H1 (cell line): ENCODE data around the gene PLA2G4F. TPM values are rescaled to one million over a fixed set of nuclear protein-coding genes. Genes with fewer than 3 reads are reported as not detected.

Experiments used
- CTCF ChIA-PET: fragments of 300-600 bp; sonication (Branson Sonifier 250); formaldehyde crosslinking; loops from one replicate; lab custom pipeline; 2021; ENCODE audit not compliant: partially characterized antibody; lab: Charles Lee
- POLR2A ChIA-PET: fragments of 300-600 bp; sonication (Branson Sonifier 250); formaldehyde crosslinking; loops from one replicate; lab custom pipeline; 2021; ENCODE audit warnings: inconsistent platforms; ENCODE audit not compliant: partially characterized antibody; lab: Charles Lee
- DNase-seq, 2 experiments: peaks; one replicate each; pipeline versions ENCODE4 v3.0.0 to v3.0.0-alpha.2; 2010 to 2022; ENCODE audit warnings: low spot score in 2 of 2, low read depth in 1 of 2, mixed read lengths in 1 of 2
- FAIRE-seq: peaks from 2 replicates; lab custom pipeline; 2011; peaks lifted over from hg19 to GRCh38; lab: Jason Lieb, UNC
- H2AFZ ChIP-seq: 2 replicates; pipeline ENCODE4 v1.8.1; 2012; ENCODE audit warnings: low read length, inconsistent platforms
- H2AK5ac ChIP-seq: 2 replicates; pipeline ENCODE4 v1.6.1; 2013; ENCODE audit warnings: low read depth, low read length
- H2BK120ac ChIP-seq: replicated peaks from 2 replicates; pipeline ENCODE3; 2013; ENCODE audit warnings: low read depth, low read length, inconsistent platforms
- H2BK12ac ChIP-seq: 2 replicates; pipeline ENCODE4 v1.6.1; 2013; ENCODE audit warnings: low read depth, low read length
- H2BK15ac ChIP-seq: 2 replicates; pipeline ENCODE4 v1.6.1; 2013; ENCODE audit warnings: low read length
- H2BK20ac ChIP-seq: 2 replicates; pipeline ENCODE4 v1.6.1; 2013; ENCODE audit warnings: low read length
- H2BK5ac ChIP-seq: 2 replicates; pipeline ENCODE4 v1.6.1; 2013; ENCODE audit warnings: low read depth, low read length
- H3K14ac ChIP-seq: 2 replicates; pipeline ENCODE4 v1.6.1; 2013; ENCODE audit warnings: inconsistent platforms; ENCODE audit not compliant: insufficient read length
- H3K18ac ChIP-seq: 2 replicates; pipeline ENCODE4 v1.6.1; 2013; ENCODE audit warnings: low read length; ENCODE audit errors: extremely low read depth
- H3K23ac ChIP-seq: 2 replicates; pipeline ENCODE4 v1.6.1; 2013; ENCODE audit warnings: inconsistent platforms; ENCODE audit not compliant: insufficient read length
- H3K23me2 ChIP-seq: 2 replicates; pipeline ENCODE4 v1.6.1; 2013; ENCODE audit warnings: low read depth, low read length
- H3K27ac ChIP-seq: 2 replicates; pipeline ENCODE4 v1.6.1; 2011; ENCODE audit warnings: low read depth, low read length, inconsistent platforms
- H3K27me3 ChIP-seq, 4 experiments: replicated peaks in 1 of 4; 1 replicate in 1 of 4; 2 replicates in 3 of 4; pipeline versions ENCODE4 v1.6.1 to v1.8.1; 2011 to 2013; ENCODE audit warnings: low read length in 3 of 4, mild to moderate bottlenecking in 3 of 4, inconsistent platforms in 2 of 4, mixed read lengths in 2 of 4, moderate library complexity in 1 of 4; ENCODE audit not compliant: control insufficient read depth in 3 of 4, insufficient read depth in 3 of 4; ENCODE audit errors: extremely low read depth in 1 of 4
- H3K36me3 ChIP-seq, 4 experiments: 2 replicates each; pipeline versions ENCODE4 v1.6.1 to v1.8.1; 2011 to 2013; ENCODE audit warnings: mild to moderate bottlenecking in 4 of 4, low read length in 3 of 4, moderate library complexity in 2 of 4, control low read depth in 1 of 4, inconsistent platforms in 1 of 4; ENCODE audit not compliant: insufficient read depth in 4 of 4, control insufficient read depth in 2 of 4
- H3K4ac ChIP-seq: replicated peaks from 2 replicates; pipeline ENCODE3; 2013; ENCODE audit warnings: low read length, low read depth, mixed read lengths, inconsistent platforms; ENCODE audit not compliant: insufficient read length
- H3K4me1 ChIP-seq, 4 experiments: replicated peaks in 1 of 4; 1 replicate in 1 of 4; 2 replicates in 3 of 4; pipeline versions ENCODE4 v1.6.1 to v1.8.1; 2011 to 2013; ENCODE audit warnings: low read length in 3 of 4, inconsistent platforms in 2 of 4, mixed read lengths in 1 of 4; ENCODE audit not compliant: insufficient read depth in 4 of 4, control insufficient read depth in 3 of 4
- H3K4me2 ChIP-seq, 2 experiments: 2 replicates each; pipeline versions ENCODE4 v1.6.1 to v1.8.1; 2011 to 2013; ENCODE audit warnings: low read depth in 2 of 2, low read length in 2 of 2, control low read depth in 1 of 2, inconsistent platforms in 1 of 2, mild to moderate bottlenecking in 1 of 2; ENCODE audit not compliant: insufficient read depth in 1 of 2
- H3K4me3 ChIP-seq, 4 experiments: fragments of 200-600, 300-600 bp in 1 of 4; sonication (generic), shearing (Covaris generic), sonication (Bioruptor Twin) in 1 of 4; 2 replicates each; pipeline versions ENCODE4 v1.5.1 to v1.8.1; 2011 to 2016; ENCODE audit warnings: low read length in 4 of 4, low read depth in 3 of 4, control low read depth in 2 of 4, inconsistent platforms in 2 of 4, mild to moderate bottlenecking in 2 of 4, mixed read lengths in 1 of 4, moderate library complexity in 1 of 4; ENCODE audit not compliant: insufficient read depth in 2 of 4; ENCODE audit errors: extremely low read depth in 1 of 4
- H3K56ac ChIP-seq: replicated peaks from 2 replicates; pipeline ENCODE3; 2013; ENCODE audit warnings: low read depth, mild to moderate bottlenecking, mixed read lengths, low read length, inconsistent platforms; ENCODE audit not compliant: insufficient read length
- H3K79me1 ChIP-seq: 2 replicates; pipeline ENCODE4 v1.6.1; 2013; ENCODE audit warnings: low read depth, low read length, control low read depth
- H3K79me2 ChIP-seq, 2 experiments: 2 replicates each; pipeline versions ENCODE4 v1.6.1 to v1.8.1; 2012 to 2013; ENCODE audit warnings: low read length in 2 of 2, mild to moderate bottlenecking in 2 of 2, inconsistent platforms in 1 of 2; ENCODE audit not compliant: insufficient read depth in 2 of 2, control insufficient read depth in 1 of 2
- H3K9ac ChIP-seq, 4 experiments: replicated peaks in 1 of 4; 1 replicate in 1 of 4; 2 replicates in 3 of 4; pipeline versions ENCODE4 v1.6.1 to v1.8.1; 2011 to 2013; ENCODE audit warnings: low read depth in 3 of 4, low read length in 3 of 4, control low read depth in 2 of 4, mild to moderate bottlenecking in 2 of 4, moderate library complexity in 2 of 4, inconsistent platforms in 1 of 4; ENCODE audit errors: extremely low read depth in 1 of 4
- H3K9me3 ChIP-seq, 2 experiments: 2 replicates each; pipeline versions ENCODE4 v1.6.1 to v1.8.1; 2012 to 2013; ENCODE audit warnings: mild to moderate bottlenecking in 2 of 2, moderate library complexity in 2 of 2, control low read depth in 1 of 2, inconsistent platforms in 1 of 2, low read depth in 1 of 2, low read length in 1 of 2, mixed read lengths in 1 of 2; ENCODE audit not compliant: insufficient read depth in 2 of 2
- H4K20me1 ChIP-seq, 2 experiments: replicated peaks in 1 of 2; 2 replicates each; pipeline versions ENCODE3 to v1.8.1; 2011 to 2013; ENCODE audit warnings: inconsistent platforms in 2 of 2, low read length in 2 of 2, mild to moderate bottlenecking in 1 of 2; ENCODE audit not compliant: insufficient read depth in 2 of 2, control insufficient read depth in 1 of 2
- H4K5ac ChIP-seq: 2 replicates; pipeline ENCODE4 v1.6.1; 2013; ENCODE audit warnings: low read length, low read depth, mixed read lengths, inconsistent platforms; ENCODE audit not compliant: insufficient read length
- H4K8ac ChIP-seq: 2 replicates; pipeline ENCODE4 v1.8.0; 2013; ENCODE audit warnings: mild to moderate bottlenecking, moderate library complexity, low read length, inconsistent platforms; ENCODE audit not compliant: insufficient read depth; ENCODE audit errors: extremely low read depth
- H4K91ac ChIP-seq: replicated peaks from 2 replicates; pipeline ENCODE3; 2013; ENCODE audit warnings: low read length, mixed read lengths, inconsistent platforms; ENCODE audit not compliant: insufficient read length
- CTBP2 ChIP-seq: IDR thresholded peaks from 2 replicates; pipeline ENCODE4 v1.7.0; 2011; ENCODE audit warnings: borderline replicate concordance, mild to moderate bottlenecking, moderate library complexity, mixed read lengths, low read length; ENCODE audit not compliant: insufficient read depth, insufficient read length
- EP300 ChIP-seq, 2 experiments: IDR thresholded peaks; 1 replicate in 1 of 2; 2 replicates in 1 of 2; pipeline ENCODE4 v1.6.1; 2011 to 2012; ENCODE audit warnings: low read depth in 2 of 2, low read length in 2 of 2, mild to moderate bottlenecking in 2 of 2, borderline replicate concordance in 1 of 2, inconsistent platforms in 1 of 2, moderate library complexity in 1 of 2
- EZH2 ChIP-seq: fragments of 200-600 bp; sonication (generic); IDR thresholded peaks from 2 replicates; pipeline ENCODE4 v1.7.1; 2012; ENCODE audit warnings: low read depth, mild to moderate bottlenecking, moderate library complexity, low read length, inconsistent platforms; ENCODE audit not compliant: severe bottlenecking
- GABPA ChIP-seq: IDR thresholded peaks from 2 replicates; pipeline ENCODE4 v1.6.1; 2011; ENCODE audit warnings: mild to moderate bottlenecking, low read length, moderate library complexity, borderline replicate concordance; ENCODE audit not compliant: insufficient read depth
- HDAC2 ChIP-seq, 2 experiments: fragments of 300-600 bp in 1 of 2; sonication (generic) in 1 of 2; IDR thresholded peaks; 2 replicates each; pipeline ENCODE4 v1.6.1; 2011 to 2012; ENCODE audit warnings: low read depth in 2 of 2, low read length in 2 of 2, mild to moderate bottlenecking in 2 of 2, moderate library complexity in 2 of 2, borderline replicate concordance in 1 of 2, inconsistent platforms in 1 of 2
- JUN ChIP-seq: IDR thresholded peaks from 2 replicates; pipeline ENCODE4 v1.6.1; 2011; ENCODE audit warnings: low read depth, mild to moderate bottlenecking, improper control_type of control experiment, low read length
- SIX5 ChIP-seq: IDR thresholded peaks from 2 replicates; pipeline ENCODE4 v1.6.1; 2011; ENCODE audit warnings: mild to moderate bottlenecking, low read depth, low read length
- SP4 ChIP-seq: IDR thresholded peaks from 2 replicates; pipeline ENCODE4 v1.6.1; 2012; ENCODE audit warnings: low read length, inconsistent platforms
- TAF1 ChIP-seq: IDR thresholded peaks from 2 replicates; pipeline ENCODE4 v1.6.1; 2011; ENCODE audit warnings: mild to moderate bottlenecking, low read depth, low read length
- TAF7 ChIP-seq: optimal IDR thresholded peaks from 2 replicates; pipeline ENCODE3; 2011; ENCODE audit warnings: low read depth, mild to moderate bottlenecking, inconsistent platforms, low read length, moderate library complexity, borderline replicate concordance
- TBP ChIP-seq: IDR thresholded peaks from 2 replicates; pipeline ENCODE4 v1.6.1; 2011; ENCODE audit warnings: low read depth, low read length, improper control_type of control experiment
- WGBS, 2 experiments: shearing (Covaris generic) in 1 of 2; methylation state at CpG; one replicate each; pipeline versions ENCODE4 v1.1.6 to v1.1.7; 2013 to 2015; ENCODE audit warnings: low lambda C conversion rate in 2 of 2, mixed read lengths in 2 of 2, inconsistent platforms in 1 of 2, low coverage in 1 of 2, missing lambda C conversion rate in 1 of 2; ENCODE audit not compliant: insufficient replicate concordance in 2 of 2, insufficient coverage in 1 of 2, insufficient read length in 1 of 2; ENCODE audit errors: extremely low coverage in 1 of 2, missing lambda C conversion rate in 1 of 2; 5-methylcytosine and 5-hydroxymethylcytosine counted together
- polyA plus RNA-seq, 7 experiments: library from polyadenylated mRNA; depleted of rRNA in 3 of 7; stranded (reverse) in 5 of 7; unstranded in 2 of 7; fragments of >200 nt in 5 of 7; fragments of 200-250 nt in 2 of 7; gene quantifications; 1 replicate in 5 of 7; 2 replicates in 1 of 7; 4 replicates in 1 of 7; pipeline versions ENCODE4 v1.2.1 to v1.2.3, GENCODE V29; 2011 to 2013; ENCODE audit warnings: missing spikeins in 2 of 7, mixed read lengths in 2 of 7
- total RNA-seq: library from RNA; stranded (reverse); fragmentation: NEBNext Ultra II Directional; extraction: Animal tissue kit (Norgen Biotek cat#: 25700); gene quantifications from 2 replicates; pipeline ENCODE4 v1.2.1, GENCODE V29; 2021

Gene PLA2G4F
- total and polyA plus RNA-seq, 2 of the 8 experiments (the other 6 are each of a cell fraction or from before 2014, with no cell fraction given) = not detected

GRCh38 chr15:42090781-42091180, 65.7 kb downstream of the PLA2G4F start:
- TF ChIP-seq HDAC2 (IDR thresholded peaks at IDR 0.05; ENCODE audit: borderline replicate concordance in 1 of 2, low read depth in 2 of 2, low read length in 2 of 2) (no peak), CTBP2 (no peak), GABPA (no peak), TAF7 (no peak), JUN (no peak), EP300 (IDR thresholded peaks at IDR 0.05; ENCODE audit: borderline replicate concordance in 1 of 2, low read depth in 2 of 2, low read length in 2 of 2) (no peak), TBP (no peak), SIX5 (no peak), SP4 (no peak), EZH2 (no peak), TAF1 (no peak)
- Histone ChIP-seq H2BK12ac (no peak overlapping the region), H3K27me3 (no peaks in the 10 kb centered on the region), H2BK15ac (no peak overlapping the region), H3K9ac (no peak overlapping the region), H4K8ac (no peak overlapping the region), H3K56ac (no peak overlapping the region), H3K4me2 (no peak overlapping the region), H3K36me3 (no peaks in the 10 kb centered on the region; a peak in 1 of 8 replicates), H3K23ac (no peak overlapping the region), H4K5ac (no peak overlapping the region), H3K23me2 (no peaks in the 10 kb centered on the region; the same call in 1 of the 2 replicates), H2BK20ac (no peak overlapping the region), H2BK5ac (no peak overlapping the region), H2BK120ac (no peak overlapping the region), H3K79me2 (no peaks in the 10 kb centered on the region), H4K20me1 (no peaks in the 10 kb centered on the region), H3K4me1 (peaks cover 0 to 5% (median 2%) of the 10 kb centered on the region in 4 experiments; a peak in 5 of 7 replicates), H2AFZ (no peak overlapping the region), H3K4me3 (no peak overlapping the region), H3K4ac (no peak overlapping the region), H3K14ac (no peak overlapping the region), H3K9me3 (no peaks in the 10 kb centered on the region), H3K79me1 (no peaks in the 10 kb centered on the region), H4K91ac (no peak overlapping the region), H2AK5ac (no peak overlapping the region), H3K18ac (no peak overlapping the region), H3K27ac (no peak overlapping the region)
- DNase-seq = no peak
- CTCF ChIA-PET = interaction anchor here (0.8 to 7.3 kb wide), 9 partner anchors 8 to 381 kb away, joined by 3 to 63 read pairs (median 3); no protein-coding TSS in a partner anchor
- FAIRE-seq = no peak
- POLR2A ChIA-PET = interaction anchor here (0.6 to 0.7 kb wide), 2 partner anchors 16 to 427 kb away, joined by 3 read pairs; no protein-coding TSS in a partner anchor
- 93% methylated on average over 9 of the region's 9 CpGs; no CpG with 5 or more reads in 1 of the 2 experiments for WGBS, 2 experiments
